Ishikawa (cell line): Measurements from ENCODE around the gene TMEM147.
A peak's percentile ranks its signal among the peaks of the same experiment; 100 is the strongest.

Experiments used
- CEBPB ChIP-seq: IDR thresholded peaks from 2 replicates; pipeline ENCODE4 v1.6.1; 2012
- CREB1 ChIP-seq: IDR thresholded peaks from 2 replicates; pipeline ENCODE4 v1.6.1; 2012; ENCODE audit warnings: low read depth
- EGR1 ChIP-seq: IDR thresholded peaks from 2 replicates; pipeline ENCODE4 v1.6.1; 2012
- EP300 ChIP-seq: IDR thresholded peaks from 2 replicates; pipeline ENCODE4 v1.6.1; 2012; ENCODE audit warnings: borderline replicate concordance
- FOXM1 ChIP-seq: IDR thresholded peaks from 2 replicates; pipeline ENCODE4 v1.6.1; 2012; ENCODE audit warnings: low read depth, borderline replicate concordance
- NFIC ChIP-seq: IDR thresholded peaks from 2 replicates; pipeline ENCODE4 v1.6.1; 2012
- RAD21 ChIP-seq: IDR thresholded peaks from 2 replicates; pipeline ENCODE4 v1.6.1; 2012; ENCODE audit warnings: low read depth
- TAF1 ChIP-seq: IDR thresholded peaks from 2 replicates; pipeline ENCODE4 v1.6.1; 2012; ENCODE audit warnings: low read depth, mild to moderate bottlenecking
- TCF12 ChIP-seq: IDR thresholded peaks from 2 replicates; pipeline ENCODE4 v1.6.1; 2012; ENCODE audit warnings: low read depth
- TEAD4 ChIP-seq: IDR thresholded peaks from 2 replicates; pipeline ENCODE4 v1.6.1; 2012
- YY1 ChIP-seq: IDR thresholded peaks from 2 replicates; pipeline ENCODE4 v1.6.1; 2012; ENCODE audit warnings: low read depth
- ZBTB7A ChIP-seq: IDR thresholded peaks from 2 replicates; pipeline ENCODE4 v1.6.1; 2012; ENCODE audit warnings: low read depth
- TF ChIP-seq, protein P1 (sequence below): IDR thresholded peaks from 2 replicates; pipeline ENCODE4 v1.6.1; 2012
- TF ChIP-seq, protein P2 (sequence below): IDR thresholded peaks from 2 replicates; pipeline ENCODE4 v1.6.1; 2012; ENCODE audit warnings: low read depth, mild to moderate bottlenecking
- TF ChIP-seq, protein P3 (sequence below): IDR thresholded peaks from 2 replicates; pipeline ENCODE4 v1.6.1; 2012

TMEM147 gene

DNA sequence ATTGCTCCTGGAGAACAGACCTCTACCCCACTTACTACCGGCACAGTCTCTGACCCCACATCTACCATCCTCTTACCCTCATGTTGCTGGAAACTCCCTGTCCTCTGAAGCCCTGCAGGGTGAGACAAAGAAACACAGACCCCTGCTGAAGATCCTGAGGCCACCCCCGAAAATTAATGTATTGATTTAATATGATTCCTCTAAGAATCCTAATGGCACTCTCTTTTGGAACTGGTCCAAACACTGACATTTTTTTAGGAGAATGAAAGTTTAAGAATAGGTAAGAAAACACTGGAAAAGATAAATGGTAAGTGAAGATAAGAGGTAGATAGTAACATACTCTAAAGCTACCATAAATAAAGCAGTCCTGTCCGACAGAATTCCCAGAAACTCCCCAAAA, 37.3 kb upstream of the TMEM147 start:
- no peak for TF ChIP-seq EP300

DNA sequence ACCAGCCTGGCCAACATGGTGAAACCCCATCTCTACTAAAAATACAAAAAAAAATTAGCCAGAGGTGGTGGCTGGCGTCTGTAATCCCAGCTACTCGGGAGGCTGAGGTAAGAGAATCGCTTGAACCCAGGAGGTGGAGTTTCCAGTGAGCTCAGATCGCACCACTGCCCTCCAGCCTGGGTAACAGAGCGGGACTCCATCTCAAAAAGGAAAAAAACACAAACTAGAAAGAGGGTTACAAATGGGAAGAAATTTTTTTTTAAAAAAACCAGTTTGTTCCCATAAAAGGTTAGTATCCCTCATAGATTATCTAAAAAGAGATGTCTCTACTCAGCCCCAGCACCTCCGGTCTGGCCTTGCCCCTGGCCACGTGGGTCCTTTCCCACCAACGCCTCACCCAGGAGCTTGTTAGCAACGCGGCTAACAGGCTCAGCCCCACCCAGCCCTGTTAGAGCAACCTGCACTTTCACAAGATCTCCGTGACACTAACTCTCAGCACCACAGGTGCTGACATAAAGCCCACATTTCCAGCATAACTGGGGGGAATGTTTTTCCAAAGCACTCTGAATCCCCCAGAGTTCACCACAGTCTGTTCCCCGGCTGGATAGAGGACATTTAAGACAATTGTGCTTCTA, 36.3 kb upstream of the TMEM147 start:
- TF ChIP-seq, protein P1, sequence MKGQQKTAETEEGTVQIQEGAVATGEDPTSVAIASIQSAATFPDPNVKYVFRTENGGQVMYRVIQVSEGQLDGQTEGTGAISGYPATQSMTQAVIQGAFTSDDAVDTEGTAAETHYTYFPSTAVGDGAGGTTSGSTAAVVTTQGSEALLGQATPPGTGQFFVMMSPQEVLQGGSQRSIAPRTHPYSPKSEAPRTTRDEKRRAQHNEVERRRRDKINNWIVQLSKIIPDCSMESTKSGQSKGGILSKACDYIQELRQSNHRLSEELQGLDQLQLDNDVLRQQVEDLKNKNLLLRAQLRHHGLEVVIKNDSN, result peak; percentile 7; the same call in 1 of the 2 replicates
- TF ChIP-seq ZBTB7A, result no peak

DNA sequence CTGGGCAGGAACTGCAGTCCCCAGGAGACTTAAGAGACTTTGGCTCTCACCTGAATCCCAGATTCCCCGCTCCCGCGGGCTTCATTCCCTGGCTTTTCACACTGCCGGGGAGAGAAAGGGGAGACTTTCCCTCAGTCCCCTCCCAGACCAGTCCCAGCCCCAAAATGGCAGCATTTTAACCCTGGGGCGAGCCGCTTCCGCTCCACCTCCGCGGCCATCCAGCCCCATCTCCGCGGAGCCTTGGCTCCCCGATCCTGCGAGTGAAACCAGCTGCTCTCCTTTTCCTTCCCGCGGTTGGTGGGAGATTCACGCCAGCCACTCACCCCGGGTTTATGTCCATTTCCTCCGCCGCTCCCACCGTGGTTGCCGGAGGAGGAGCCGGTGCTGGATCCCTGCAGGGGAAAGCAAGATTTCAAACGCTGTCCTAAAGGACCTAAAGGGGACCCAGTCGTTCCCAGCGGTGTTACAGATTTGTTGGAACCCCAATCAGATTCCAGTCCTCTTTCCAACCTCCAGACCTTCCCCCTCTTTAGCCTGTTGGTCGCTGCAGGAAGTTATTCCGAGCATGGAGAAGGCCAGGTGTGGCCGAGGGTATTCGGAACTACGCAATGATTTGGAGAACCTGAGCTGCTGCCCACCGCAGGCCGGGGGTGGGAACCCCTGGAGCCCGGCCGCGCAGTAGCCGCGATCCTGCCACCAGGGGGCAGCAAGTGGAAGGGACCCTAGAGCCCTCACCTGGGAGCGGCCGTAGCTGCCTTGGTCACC, 35.4 kb upstream of the TMEM147 start:
- TF ChIP-seq, protein P2, sequence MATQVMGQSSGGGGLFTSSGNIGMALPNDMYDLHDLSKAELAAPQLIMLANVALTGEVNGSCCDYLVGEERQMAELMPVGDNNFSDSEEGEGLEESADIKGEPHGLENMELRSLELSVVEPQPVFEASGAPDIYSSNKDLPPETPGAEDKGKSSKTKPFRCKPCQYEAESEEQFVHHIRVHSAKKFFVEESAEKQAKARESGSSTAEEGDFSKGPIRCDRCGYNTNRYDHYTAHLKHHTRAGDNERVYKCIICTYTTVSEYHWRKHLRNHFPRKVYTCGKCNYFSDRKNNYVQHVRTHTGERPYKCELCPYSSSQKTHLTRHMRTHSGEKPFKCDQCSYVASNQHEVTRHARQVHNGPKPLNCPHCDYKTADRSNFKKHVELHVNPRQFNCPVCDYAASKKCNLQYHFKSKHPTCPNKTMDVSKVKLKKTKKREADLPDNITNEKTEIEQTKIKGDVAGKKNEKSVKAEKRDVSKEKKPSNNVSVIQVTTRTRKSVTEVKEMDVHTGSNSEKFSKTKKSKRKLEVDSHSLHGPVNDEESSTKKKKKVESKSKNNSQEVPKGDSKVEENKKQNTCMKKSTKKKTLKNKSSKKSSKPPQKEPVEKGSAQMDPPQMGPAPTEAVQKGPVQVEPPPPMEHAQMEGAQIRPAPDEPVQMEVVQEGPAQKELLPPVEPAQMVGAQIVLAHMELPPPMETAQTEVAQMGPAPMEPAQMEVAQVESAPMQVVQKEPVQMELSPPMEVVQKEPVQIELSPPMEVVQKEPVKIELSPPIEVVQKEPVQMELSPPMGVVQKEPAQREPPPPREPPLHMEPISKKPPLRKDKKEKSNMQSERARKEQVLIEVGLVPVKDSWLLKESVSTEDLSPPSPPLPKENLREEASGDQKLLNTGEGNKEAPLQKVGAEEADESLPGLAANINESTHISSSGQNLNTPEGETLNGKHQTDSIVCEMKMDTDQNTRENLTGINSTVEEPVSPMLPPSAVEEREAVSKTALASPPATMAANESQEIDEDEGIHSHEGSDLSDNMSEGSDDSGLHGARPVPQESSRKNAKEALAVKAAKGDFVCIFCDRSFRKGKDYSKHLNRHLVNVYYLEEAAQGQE, result no peak
- TF ChIP-seq FOXM1 (no peak), CEBPB (no peak), EP300 (no peak), TAF1 (peak; percentile 47; the same call in 1 of the 2 replicates), RAD21 (peak; percentile 67), ZBTB7A (peak; percentile 95), EGR1 (0 out of 2 replicates have a peak, but pooled peaks have one; percentile 50), NFIC (no peak), YY1 (peak; percentile 30; the same call in 1 of the 2 replicates), CREB1 (no peak), TEAD4 (peak; percentile 96), TCF12 (0 out of 2 replicates have a peak, but pooled peaks have one; percentile 41)
- TF ChIP-seq, protein P1, result no peak
- TF ChIP-seq, protein P3, sequence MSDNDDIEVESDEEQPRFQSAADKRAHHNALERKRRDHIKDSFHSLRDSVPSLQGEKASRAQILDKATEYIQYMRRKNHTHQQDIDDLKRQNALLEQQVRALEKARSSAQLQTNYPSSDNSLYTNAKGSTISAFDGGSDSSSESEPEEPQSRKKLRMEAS, result peak; percentile 50

DNA sequence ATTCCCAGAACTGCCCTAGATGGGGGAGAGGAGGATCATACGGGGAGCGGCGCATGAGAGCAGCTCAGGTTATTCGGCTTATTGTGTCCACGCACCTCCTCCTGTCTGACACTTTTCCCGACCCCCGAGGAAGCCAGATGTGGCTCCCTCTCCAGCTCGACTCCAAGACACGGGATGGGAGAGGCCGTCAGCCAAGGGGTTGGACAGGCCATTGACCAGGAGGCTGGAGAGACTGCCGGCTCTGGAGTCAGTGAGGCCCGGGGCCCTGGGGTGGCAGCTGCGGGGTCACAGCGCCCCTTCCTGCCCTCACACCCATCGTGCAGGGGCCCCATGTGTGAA, 34.8 kb upstream of the TMEM147 start:
- no peak for TF ChIP-seq CREB1

DNA sequence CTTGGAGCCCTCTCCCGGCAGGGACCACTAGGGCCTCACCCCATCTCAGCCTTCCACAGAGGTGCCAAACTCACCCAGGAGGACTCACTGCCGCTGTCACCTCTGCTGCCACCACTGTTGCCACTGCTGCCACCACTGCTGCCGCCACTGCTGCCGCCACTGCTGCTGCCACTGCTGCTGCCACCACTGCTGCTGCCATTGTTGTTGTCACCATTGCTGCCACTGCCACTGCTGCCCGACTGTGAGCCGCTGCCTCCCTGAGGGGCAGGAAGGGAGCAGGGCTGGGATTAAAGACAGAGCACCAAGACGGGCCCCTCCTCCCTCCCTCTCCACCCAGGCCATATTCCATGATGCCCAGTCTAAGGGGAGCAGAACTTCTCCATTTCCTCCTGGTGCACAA, 34.1 kb upstream of the TMEM147 start:
- TF ChIP-seq CEBPB, result no peak
- TF ChIP-seq FOXM1, result no peak
- TF ChIP-seq ZBTB7A, result no peak

DNA sequence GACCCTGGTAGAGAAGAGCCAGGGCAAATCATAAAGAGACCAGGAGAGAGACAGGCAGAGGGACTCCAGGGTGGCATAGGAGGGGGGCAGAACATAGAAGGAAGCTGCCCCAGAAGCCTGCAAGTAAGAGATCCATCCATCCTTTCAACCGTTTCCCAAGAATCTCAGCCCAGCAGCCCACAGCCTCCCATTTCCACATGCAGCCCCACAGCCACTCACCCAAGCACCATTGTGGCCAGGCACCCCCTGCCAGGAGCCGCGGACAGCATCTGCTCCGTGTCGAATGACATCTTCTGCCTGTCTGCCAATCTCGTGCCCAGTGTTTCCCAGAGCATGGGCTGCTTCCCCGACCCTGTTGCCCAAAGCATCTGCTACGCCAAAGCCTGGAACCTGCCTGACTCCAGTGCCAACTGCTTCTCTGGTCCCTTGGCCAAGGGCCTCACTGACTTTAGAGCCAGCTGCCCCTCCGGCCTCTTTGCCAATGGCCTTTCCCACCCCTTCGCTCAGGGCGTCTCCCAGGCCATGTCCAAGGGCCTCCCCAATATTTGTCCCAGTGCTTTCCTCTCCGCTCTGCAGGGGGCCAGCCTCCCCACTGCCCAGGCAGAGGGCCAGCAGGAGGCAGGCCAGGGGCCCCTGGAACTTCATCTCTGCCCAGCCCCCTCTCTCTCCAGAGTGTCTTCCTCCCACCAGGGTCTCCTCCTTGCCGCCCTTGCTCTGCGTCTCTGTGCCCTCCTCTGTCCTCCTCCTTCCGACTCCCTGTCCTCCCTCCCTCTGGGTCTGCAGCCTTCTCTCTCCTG, 32.4 kb upstream of the TMEM147 start:
- TF ChIP-seq ZBTB7A (no peak), EP300 (no peak), EGR1 (no peak), TAF1 (no peak), RAD21 (no peak), YY1 (no peak), CEBPB (no peak), FOXM1 (no peak)
- TF ChIP-seq, protein P2, result no peak
